GM06990 (cell line): ENCODE results near the gene ZNF746.

ENCODE experiments used
- DNase-seq: peaks from one replicate; pipeline ENCODE4 v3.0.0-alpha.2; 2011; ENCODE audit not compliant: insufficient read length; ENCODE audit errors: extremely low read depth
- H3K27me3 ChIP-seq: replicated peaks from 2 replicates; pipeline ENCODE4 v1.6.0; 2011; ENCODE audit warnings: low read length; ENCODE audit not compliant: control insufficient read depth, insufficient read depth
- H3K36me3 ChIP-seq: 2 replicates; pipeline ENCODE4 v1.5.1; 2011; ENCODE audit warnings: low read length; ENCODE audit not compliant: control insufficient read depth, insufficient read depth
- H3K4me3 ChIP-seq: replicated peaks from 2 replicates; pipeline ENCODE4 v1.5.1; 2011; ENCODE audit warnings: low read depth, mild to moderate bottlenecking, control low read depth, low read length
- TF ChIP-seq, protein P1 (sequence below): IDR thresholded peaks from 2 replicates; pipeline ENCODE4 v1.5.1; 2011; ENCODE audit warnings: low read length, control low read depth, mild to moderate bottlenecking, inconsistent platforms; ENCODE audit not compliant: insufficient read depth, poor library complexity, severe bottlenecking

ZNF746 gene

DNA sequence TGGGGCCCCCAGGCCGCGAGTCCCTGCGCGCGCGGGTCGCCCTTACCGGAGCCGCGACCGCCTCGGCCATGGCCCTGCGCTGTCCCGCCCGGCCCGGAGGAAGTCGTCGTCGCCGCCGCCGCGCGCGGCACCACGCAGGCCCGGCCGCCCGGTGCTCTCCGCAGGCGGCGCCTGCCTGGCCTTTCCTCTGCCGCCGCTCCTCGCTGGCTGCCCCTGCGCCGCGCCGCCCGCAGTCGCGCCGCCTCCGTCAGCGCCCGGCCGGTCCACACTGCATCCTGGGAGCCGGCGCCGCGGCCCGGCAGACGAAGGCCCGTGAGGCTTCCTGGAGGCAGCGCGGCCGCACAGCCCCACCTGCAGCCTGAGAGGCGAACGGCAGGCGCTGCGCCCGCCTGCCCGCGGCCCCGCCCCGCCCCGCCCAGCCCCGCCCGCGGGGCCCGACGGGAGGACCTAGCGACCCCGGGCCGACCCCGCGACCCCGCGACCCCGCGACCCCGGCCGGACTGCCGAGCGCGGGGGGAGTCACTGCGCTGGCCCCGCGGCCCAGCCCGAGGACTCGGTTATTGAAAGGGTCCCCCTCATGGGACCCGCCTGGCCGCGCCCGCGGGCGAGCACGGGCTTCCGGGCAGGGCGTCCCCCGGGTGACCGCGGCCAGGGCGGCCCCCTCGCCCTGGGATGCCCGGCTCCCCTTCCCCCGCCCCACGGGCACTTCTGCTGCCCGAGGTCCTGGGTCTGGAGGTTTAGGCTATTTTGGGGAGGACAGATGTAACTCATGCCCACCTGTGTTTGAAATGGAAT lies at the start of gene ZNF746:
TSS of gene ZNF746 (minus strand) at position 343 of the 795 bp plus-strand sequence. CDS start at position 70, 273 bp downstream.
- no peaks in the 10 kb centered on the region for H3K27me3 ChIP-seq
- H3K4me3 ChIP-seq = peak within 1 kb of the TSS; percentile 80
- peaks cover 6% of the 10 kb centered on the region for H3K36me3 ChIP-seq
- TF ChIP-seq, protein P1, sequence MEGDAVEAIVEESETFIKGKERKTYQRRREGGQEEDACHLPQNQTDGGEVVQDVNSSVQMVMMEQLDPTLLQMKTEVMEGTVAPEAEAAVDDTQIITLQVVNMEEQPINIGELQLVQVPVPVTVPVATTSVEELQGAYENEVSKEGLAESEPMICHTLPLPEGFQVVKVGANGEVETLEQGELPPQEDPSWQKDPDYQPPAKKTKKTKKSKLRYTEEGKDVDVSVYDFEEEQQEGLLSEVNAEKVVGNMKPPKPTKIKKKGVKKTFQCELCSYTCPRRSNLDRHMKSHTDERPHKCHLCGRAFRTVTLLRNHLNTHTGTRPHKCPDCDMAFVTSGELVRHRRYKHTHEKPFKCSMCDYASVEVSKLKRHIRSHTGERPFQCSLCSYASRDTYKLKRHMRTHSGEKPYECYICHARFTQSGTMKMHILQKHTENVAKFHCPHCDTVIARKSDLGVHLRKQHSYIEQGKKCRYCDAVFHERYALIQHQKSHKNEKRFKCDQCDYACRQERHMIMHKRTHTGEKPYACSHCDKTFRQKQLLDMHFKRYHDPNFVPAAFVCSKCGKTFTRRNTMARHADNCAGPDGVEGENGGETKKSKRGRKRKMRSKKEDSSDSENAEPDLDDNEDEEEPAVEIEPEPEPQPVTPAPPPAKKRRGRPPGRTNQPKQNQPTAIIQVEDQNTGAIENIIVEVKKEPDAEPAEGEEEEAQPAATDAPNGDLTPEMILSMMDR = peak; percentile 38
- peak; percentile 88 for DNase-seq

DNA sequence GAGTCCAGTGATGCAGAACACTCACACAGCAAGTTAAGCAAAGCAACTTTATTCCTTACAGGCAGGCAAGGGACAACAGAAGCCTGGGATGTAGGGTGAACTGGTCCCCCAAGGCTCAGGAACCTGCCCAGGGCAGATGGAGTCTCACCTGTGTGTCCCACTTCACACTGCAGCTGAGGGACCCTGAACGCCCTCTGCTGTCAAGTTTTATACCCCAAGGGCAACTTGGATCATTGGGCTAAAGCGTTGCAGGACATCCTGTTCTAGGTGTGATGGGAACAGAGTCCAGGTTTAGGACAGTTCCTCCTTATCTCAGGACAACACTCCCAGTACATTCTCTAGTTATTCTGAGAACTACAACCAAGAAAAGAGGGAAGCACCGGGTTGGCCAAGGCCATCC lies 49.5 kb upstream of the ZNF746 start:
- TF ChIP-seq, protein P1 = peak; percentile 36
- H3K27me3 ChIP-seq = no peaks in the 10 kb centered on the region
- no peak overlapping the region for H3K4me3 ChIP-seq
- H3K36me3 ChIP-seq = peaks cover 15% of the 10 kb centered on the region
- DNase-seq = no peak

DNA sequence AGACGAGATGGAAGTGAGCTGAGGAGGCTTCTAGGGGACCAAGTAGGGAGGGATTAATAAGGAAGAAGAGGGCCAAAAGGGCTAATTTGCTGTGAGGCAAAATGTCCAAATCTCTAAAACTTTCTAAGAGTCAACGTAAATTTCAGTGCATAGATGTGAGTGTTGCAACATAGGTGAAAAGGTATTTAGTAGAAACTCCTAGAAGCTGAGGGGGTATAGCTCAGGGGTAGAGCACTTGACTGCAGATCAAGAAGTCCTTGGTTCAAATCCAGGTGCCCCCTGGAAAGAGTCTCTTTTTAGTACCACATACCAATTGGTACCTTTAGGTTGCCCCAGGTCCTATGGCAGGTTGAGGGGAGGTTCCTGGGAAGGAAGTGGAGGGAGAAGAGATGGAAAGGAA lies 48.7 kb upstream of the ZNF746 start:
- Histone ChIP-seq H3K4me3 (no peak overlapping the region), H3K27me3 (no peaks in the 10 kb centered on the region), H3K36me3 (peaks cover 14% of the 10 kb centered on the region)
- DNase-seq = no peak
- TF ChIP-seq, protein P1 = no peak

DNA sequence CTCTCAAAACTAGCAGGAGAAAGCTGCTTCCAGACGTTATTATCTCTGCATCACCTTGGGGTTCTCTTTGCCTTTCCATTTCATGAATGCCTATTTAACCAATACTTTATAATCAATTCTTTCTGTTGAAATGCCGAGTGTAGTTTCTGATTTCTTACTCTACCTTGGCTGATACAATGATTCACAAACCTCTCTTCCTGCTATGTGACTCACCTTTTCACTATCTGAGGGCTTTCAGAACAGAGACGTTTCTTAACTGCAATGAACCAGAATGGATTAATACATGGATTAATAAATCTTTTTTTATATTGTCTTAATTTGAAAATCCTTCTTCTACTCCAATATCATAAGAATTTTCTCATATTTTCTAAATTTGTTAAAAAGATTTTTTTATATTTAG lies 46.4 kb upstream of the ZNF746 start:
- H3K4me3 ChIP-seq = no peak overlapping the region
- no peaks in the 10 kb centered on the region for H3K27me3 ChIP-seq
- TF ChIP-seq, protein P1 = no peak
- no peak for DNase-seq
- peaks cover 7% of the 10 kb centered on the region for H3K36me3 ChIP-seq

DNA sequence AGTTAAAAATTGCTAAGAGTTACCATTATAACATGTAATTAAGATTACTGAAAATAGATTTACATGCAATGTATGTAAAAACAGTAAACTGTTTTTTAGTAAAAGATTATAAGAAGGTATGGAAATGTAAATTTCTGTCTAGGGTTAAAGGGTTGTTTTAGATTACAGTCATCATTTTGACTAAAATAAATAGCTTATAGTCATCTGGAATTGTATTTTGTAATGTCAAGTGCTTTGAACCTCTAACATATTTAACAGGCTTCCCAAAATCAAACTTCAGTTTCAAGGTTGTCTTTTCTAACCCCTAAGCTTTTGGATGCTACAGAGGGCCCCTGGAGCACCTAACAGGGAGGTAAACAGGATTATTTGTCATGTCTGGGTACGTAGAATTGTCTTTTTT lies 35.0 kb upstream of the ZNF746 start:
- H3K36me3 ChIP-seq = no peaks in the 10 kb centered on the region
- no peak overlapping the region for H3K4me3 ChIP-seq
- DNase-seq = no peak
- H3K27me3 ChIP-seq = no peaks in the 10 kb centered on the region
- TF ChIP-seq, protein P1 = no peak
